ENCODE data around the gene KIF5A. TPM values are rescaled to one million over a fixed set of nuclear protein-coding genes. Genes with fewer than 3 reads are reported as not detected.
A peak's percentile ranks its signal among the peaks of the same experiment; 100 is the strongest.

KIF5A gene
- total RNA-seq, 6 experiments from 2014 or later = 0.02 TPM; not detected in 5

DNA sequence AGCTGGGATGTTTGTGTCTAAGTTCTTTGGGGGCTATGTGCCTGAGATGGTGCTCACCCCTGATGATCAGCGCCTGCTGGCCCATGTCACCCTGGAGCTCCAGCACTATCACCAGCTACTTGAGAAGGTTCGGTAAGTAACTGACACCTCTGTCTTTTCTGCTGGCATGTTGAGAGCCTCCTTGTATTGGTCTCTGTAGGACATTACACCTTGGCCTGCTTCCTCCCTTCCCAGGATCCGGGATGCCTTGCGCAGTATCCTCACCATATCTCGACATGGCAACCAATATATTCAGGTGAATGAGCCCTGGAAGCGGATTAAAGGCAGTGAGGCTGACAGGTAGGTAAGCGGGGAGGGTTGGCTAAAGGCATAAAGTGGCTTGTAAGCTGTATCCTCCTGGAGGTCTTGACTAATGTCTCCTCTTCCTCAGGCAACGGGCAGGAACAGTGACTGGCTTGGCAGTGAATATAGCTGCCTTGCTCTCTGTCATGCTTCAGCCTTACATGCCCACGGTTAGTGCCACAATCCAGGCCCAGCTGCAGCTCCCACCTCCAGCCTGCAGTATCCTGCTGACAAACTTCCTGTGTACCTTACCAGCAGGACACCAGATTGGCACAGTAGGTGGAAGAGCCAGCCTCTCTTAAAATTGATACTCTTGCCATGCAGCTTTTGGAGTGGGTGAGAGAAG is 35.0 kb upstream of the KIF5A start:
- ATAC-seq (no peak), DNase-seq (no peak)
- Histone ChIP-seq H3K27ac (no peak overlapping the region), H3K9me3 (no peaks in the 10 kb centered on the region), H3K36me3 (peaks cover 18 to 62% (median 36%) of the 10 kb centered on the region in 4 donors), H3K27me3 (no peaks in the 10 kb centered on the region), H3K4me3 (no peak overlapping the region), H3K4me1 (peaks cover 0 to 16% (median 0%) of the 10 kb centered on the region in 4 donors)
- no peak for TF ChIP-seq POLR2A (IDR thresholded peaks at IDR 0.05)
- TF ChIP-seq, protein P1, sequence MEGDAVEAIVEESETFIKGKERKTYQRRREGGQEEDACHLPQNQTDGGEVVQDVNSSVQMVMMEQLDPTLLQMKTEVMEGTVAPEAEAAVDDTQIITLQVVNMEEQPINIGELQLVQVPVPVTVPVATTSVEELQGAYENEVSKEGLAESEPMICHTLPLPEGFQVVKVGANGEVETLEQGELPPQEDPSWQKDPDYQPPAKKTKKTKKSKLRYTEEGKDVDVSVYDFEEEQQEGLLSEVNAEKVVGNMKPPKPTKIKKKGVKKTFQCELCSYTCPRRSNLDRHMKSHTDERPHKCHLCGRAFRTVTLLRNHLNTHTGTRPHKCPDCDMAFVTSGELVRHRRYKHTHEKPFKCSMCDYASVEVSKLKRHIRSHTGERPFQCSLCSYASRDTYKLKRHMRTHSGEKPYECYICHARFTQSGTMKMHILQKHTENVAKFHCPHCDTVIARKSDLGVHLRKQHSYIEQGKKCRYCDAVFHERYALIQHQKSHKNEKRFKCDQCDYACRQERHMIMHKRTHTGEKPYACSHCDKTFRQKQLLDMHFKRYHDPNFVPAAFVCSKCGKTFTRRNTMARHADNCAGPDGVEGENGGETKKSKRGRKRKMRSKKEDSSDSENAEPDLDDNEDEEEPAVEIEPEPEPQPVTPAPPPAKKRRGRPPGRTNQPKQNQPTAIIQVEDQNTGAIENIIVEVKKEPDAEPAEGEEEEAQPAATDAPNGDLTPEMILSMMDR (IDR thresholded peaks at IDR 0.05) = no peak
- 80% methylated on average over 2 of the region's 9 CpGs for WGBS (ENCODE audit: insufficient coverage, low coverage, low lambda C conversion rate, missing lambda C conversion rate)
- intact Hi-C loops (cut with DNase I) = no loop called here

DNA sequence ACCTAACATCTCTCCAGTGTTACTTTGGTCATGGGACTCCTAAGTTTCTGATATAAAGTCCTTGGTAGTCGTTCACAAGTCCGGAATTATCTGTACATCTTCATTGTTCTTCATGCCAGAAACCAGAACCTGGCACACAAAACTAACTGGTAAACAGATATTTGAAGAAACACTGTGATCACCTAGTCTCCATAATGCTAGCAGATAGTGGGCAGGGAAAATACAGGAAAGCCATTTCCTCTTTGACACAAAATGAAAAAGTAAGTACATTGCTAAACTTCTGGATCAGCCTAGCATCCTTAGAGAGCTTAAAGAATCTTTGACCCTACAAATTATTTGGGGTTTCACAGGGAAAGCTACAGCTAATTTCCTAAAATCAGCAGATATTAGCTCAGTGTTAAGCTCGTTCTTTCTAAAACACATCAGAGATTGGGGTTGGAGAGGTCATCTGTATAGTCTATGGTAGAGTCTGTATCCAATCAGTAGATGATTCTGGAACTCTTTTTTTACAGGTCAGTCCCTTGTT is 34.4 kb upstream of the KIF5A start:
- Histone ChIP-seq H3K4me1 (peaks cover 0 to 16% (median 0%) of the 10 kb centered on the region in 4 donors), H3K4me3 (no peak overlapping the region), H3K27ac (no peak overlapping the region), H3K9me3 (no peaks in the 10 kb centered on the region), H3K36me3 (peaks cover 18 to 62% (median 36%) of the 10 kb centered on the region in 4 donors), H3K27me3 (no peaks in the 10 kb centered on the region)
- intact Hi-C loops (cut with DNase I) = no loop called here
- DNase-seq (no peak), ATAC-seq (no peak)
- WGBS (ENCODE audit: insufficient coverage, low coverage, low lambda C conversion rate, missing lambda C conversion rate) = 54% methylated on average over 3 of the region's 3 CpGs
- TF ChIP-seq, protein P1 (IDR thresholded peaks at IDR 0.05) = no peak
- no peak for TF ChIP-seq POLR2A (IDR thresholded peaks at IDR 0.05)

DNA sequence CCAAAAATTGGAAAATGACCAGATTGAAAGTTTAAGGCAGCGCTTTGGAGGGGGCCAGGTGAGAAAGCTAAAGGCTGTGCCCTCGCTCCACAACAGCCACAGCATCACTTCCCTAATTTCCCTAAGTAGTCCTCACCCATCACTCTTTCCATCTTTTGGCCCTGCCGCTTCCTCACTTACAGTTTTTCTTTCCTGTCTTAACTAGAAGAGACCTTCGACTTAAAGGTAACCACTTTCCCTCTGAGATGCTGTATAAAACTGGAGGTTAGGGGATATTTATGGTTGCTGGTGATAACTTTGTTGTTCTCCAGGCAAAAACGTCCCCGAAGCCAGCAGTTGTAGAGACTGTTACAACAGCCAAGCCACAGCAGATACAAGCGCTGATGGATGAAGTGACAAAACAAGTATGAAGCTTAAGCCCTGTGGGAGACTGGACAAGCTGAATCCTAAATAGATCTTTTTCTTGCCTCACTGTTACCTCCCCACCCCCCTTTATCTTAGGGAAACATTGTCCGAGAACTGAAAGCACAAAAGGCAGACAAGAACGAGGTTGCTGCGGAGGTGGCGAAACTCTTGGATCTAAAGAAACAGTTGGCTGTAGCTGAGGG is 33.8 kb upstream of the KIF5A start:
- TF ChIP-seq, protein P1 (IDR thresholded peaks at IDR 0.05) = no peak
- no peak for TF ChIP-seq POLR2A (IDR thresholded peaks at IDR 0.05)
- Histone ChIP-seq H3K36me3 (peaks cover 18 to 62% (median 36%) of the 10 kb centered on the region in 4 donors), H3K4me3 (no peak overlapping the region), H3K27ac (no peak overlapping the region), H3K9me3 (no peaks in the 10 kb centered on the region), H3K4me1 (peaks cover 0 to 18% (median under 1%) of the 10 kb centered on the region in 4 donors), H3K27me3 (no peaks in the 10 kb centered on the region)
- ATAC-seq (no peak), DNase-seq (no peak)
- WGBS (ENCODE audit: insufficient coverage, low coverage, low lambda C conversion rate, missing lambda C conversion rate) = 76% methylated on average over 11 of the region's 11 CpGs
- intact Hi-C loops (cut with DNase I) = no loop called here

DNA sequence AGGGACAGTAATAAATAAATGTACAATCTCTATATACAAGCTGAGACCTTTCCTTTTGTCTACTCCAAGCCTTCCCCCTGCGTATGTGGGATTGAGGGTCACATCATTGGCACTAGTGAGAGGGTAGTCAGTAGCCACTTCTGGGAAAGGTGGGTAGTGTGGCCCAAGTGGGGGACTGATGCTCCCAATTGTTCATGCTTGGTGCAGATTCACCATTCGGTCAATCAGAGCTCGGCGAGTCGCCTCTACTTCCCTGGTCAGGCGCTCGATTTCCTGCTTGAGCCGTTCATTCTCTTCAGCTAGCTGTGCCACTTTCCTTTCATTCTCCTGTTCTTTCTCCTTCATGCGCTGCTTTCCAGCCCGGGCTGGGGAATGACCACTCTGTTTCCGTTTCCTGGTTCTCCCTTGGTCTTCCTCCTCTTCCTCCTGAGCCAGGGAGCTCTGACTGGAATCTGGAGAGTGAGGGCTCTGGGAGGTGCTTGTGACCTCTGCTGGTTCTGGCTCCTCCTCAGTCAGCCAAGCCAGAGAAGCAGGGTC is 33.2 kb upstream of the KIF5A start:
- ATAC-seq = no peak
- Histone ChIP-seq H3K4me3 (no peak overlapping the region), H3K4me1 (peaks cover 0 to 25% (median 4%) of the 10 kb centered on the region in 4 donors), H3K27me3 (no peaks in the 10 kb centered on the region), H3K9me3 (no peaks in the 10 kb centered on the region), H3K36me3 (peaks cover 18 to 60% (median 34%) of the 10 kb centered on the region in 4 donors), H3K27ac (peak overlapping the region in 1 of 3 donors; percentile 12)
- DNase-seq = no peak
- TF ChIP-seq, protein P1 (IDR thresholded peaks at IDR 0.05) = no peak
- no peak for TF ChIP-seq POLR2A (IDR thresholded peaks at IDR 0.05)
- 71% methylated on average over 7 of the region's 11 CpGs for WGBS (ENCODE audit: insufficient coverage, low coverage, low lambda C conversion rate, missing lambda C conversion rate)
- intact Hi-C loops (cut with DNase I) = no loop called here

All from right lobe of liver (tissue), 6 donors.